GM12872 (cell line): ENCODE data around the gene AQP9.

ENCODE experiments used
- CTCF ChIP-seq: IDR thresholded peaks from 3 replicates; pipeline ENCODE4 v1.5.1; 2011; ENCODE audit warnings: low read depth, mild to moderate bottlenecking, low read length, moderate library complexity; ENCODE audit not compliant: insufficient read depth

AQP9 gene

GRCh38 chr15:58167095-58167691 lies 29.0 kb downstream of the AQP9 start:
- TF ChIP-seq CTCF = no peak

GRCh38 chr15:58169934-58170333 lies 31.8 kb downstream of the AQP9 start:
- no peak for TF ChIP-seq CTCF

DNA sequence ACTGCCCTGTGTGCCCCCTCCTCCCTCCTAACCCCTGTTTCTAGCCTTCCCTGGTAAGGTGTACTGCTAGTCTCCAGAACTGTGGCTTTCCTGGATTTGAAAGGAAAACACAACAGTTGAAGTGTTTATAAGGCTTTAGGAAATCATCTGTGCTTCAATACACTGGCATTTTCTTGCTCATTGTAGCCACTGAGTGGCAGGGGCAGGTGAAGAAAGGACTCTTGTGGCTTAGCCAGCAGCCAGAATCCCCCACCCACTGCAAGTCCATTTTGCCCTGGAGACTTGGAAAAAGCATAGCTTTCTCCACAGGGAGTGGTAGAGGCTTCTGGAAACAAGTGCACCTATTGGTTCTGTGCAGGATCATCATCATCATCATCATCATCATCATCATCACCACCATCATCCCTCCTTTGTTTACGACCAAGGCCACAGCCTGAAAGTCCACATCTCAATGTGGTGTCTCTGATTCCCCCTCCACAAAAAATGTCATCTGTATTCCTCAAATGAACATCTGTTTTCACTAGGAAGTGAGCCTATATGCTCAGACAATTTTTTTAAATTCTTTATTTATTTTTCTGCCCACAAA lies 33.4 kb downstream of the AQP9 start:
- TF ChIP-seq CTCF = no peak

DNA sequence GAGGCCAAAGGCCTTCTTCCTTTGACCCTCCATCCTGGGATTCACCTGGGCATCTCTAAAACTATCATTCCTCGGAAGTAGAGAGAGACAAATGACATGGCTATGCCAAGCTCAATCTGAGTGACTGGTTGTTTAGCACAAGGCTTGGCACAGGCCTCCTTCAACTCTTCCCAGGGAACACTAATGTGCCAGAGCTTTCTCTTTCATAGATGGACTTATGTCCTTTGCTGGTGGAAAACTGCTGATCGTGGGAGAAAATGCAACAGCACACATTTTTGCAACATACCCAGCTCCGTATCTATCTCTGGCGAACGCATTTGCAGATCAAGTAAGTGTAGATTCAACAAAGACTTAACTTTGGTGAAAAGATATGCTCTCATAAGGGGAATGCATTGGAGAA lies 36.5 kb downstream of the AQP9 start:
- TF ChIP-seq CTCF = no peak

GRCh38 chr15:58175955-58176354 lies 37.8 kb downstream of the AQP9 start:
- TF ChIP-seq CTCF = no peak

GRCh38 chr15:58178668-58179067 lies 40.5 kb downstream of the AQP9 start:
- no peak for TF ChIP-seq CTCF

DNA sequence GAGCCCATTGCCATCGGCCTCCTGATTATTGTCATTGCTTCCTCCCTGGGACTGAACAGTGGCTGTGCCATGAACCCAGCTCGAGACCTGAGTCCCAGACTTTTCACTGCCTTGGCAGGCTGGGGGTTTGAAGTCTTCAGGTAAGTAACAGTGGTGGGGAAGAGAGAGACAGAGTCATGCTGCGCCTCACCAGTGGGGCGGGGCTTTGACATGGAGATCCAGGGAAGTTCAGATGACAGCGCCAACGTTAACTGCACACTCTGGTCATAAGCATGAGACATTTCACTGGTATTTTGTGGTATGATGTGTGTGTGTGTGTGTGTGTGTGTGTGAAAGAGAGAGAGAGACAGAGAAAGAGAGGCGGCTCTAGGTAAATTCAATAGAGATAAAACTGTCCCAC lies 41.0 kb downstream of the AQP9 start:
- no peak for TF ChIP-seq CTCF
